Mesendoderm (in vitro differentiated cells): ENCODE measurements around the gene FANCE. TPM values are rescaled to one million over a fixed set of nuclear protein-coding genes. Genes with fewer than 3 reads are reported as not detected.

Experiments used
- DNase-seq: peaks from one replicate; pipeline ENCODE4 v3.0.0; 2013
- H2AK5ac ChIP-seq: 2 replicates; pipeline ENCODE4 v1.6.1; 2013; ENCODE audit warnings: low read length, inconsistent platforms
- H2BK120ac ChIP-seq: 2 replicates; pipeline ENCODE4 v1.6.1; 2013; ENCODE audit warnings: low read depth, mild to moderate bottlenecking, low read length, moderate library complexity, mixed read lengths
- H2BK15ac ChIP-seq: replicated peaks from 2 replicates; pipeline ENCODE4 v1.6.1; 2013; ENCODE audit warnings: low read depth, mild to moderate bottlenecking, moderate library complexity
- H2BK5ac ChIP-seq: 2 replicates; pipeline ENCODE4 v1.6.1; 2013; ENCODE audit warnings: low read length, inconsistent platforms
- H3K18ac ChIP-seq: 2 replicates; pipeline ENCODE4 v1.6.1; 2013; ENCODE audit warnings: mild to moderate bottlenecking, low read length, mixed read lengths
- H3K23ac ChIP-seq: one replicate; pipeline ENCODE4 v1.6.1; 2013; ENCODE audit warnings: low read length
- H3K27ac ChIP-seq: 2 replicates; pipeline ENCODE4 v1.5.1; 2013; ENCODE audit warnings: low read depth, mild to moderate bottlenecking, inconsistent platforms, low read length, moderate library complexity
- H3K27me3 ChIP-seq: 2 replicates; pipeline ENCODE4 v1.6.1; 2013; ENCODE audit warnings: low read length, control low read depth, mild to moderate bottlenecking, inconsistent platforms; ENCODE audit not compliant: insufficient read depth, poor library complexity
- H3K36me3 ChIP-seq: 2 replicates; pipeline ENCODE4 v1.6.1; 2013; ENCODE audit warnings: low read length, inconsistent platforms; ENCODE audit not compliant: control insufficient read depth, insufficient read depth
- H3K4ac ChIP-seq: one replicate; pipeline ENCODE4 v1.6.1; 2013; ENCODE audit warnings: low read depth, mild to moderate bottlenecking, low read length, moderate library complexity
- H3K4me1 ChIP-seq: 2 replicates; pipeline ENCODE4 v1.6.1; 2013; ENCODE audit warnings: low read depth, low read length, inconsistent platforms; ENCODE audit not compliant: control insufficient read depth
- H3K4me2 ChIP-seq: 2 replicates; pipeline ENCODE4 v1.6.1; 2013; ENCODE audit warnings: low read length
- H3K4me3 ChIP-seq: 2 replicates; pipeline ENCODE4 v1.5.1; 2013; ENCODE audit warnings: mild to moderate bottlenecking, low read length
- H3K56ac ChIP-seq: one replicate; pipeline ENCODE4 v1.6.1; 2013; ENCODE audit warnings: low read length
- H3K79me1 ChIP-seq: 2 replicates; pipeline ENCODE4 v1.6.1; 2013; ENCODE audit warnings: low read length, inconsistent platforms
- H3K79me2 ChIP-seq: 2 replicates; pipeline ENCODE4 v1.6.1; 2013; ENCODE audit warnings: mild to moderate bottlenecking, low read length; ENCODE audit not compliant: control insufficient read depth, insufficient read depth
- H3K9ac ChIP-seq: 2 replicates; pipeline ENCODE4 v1.6.1; 2013; ENCODE audit warnings: low read length, inconsistent platforms
- H4K5ac ChIP-seq: one replicate; pipeline ENCODE4 v1.6.1; 2013; ENCODE audit warnings: low read length
- H4K8ac ChIP-seq: one replicate; pipeline ENCODE4 v1.6.1; 2013; ENCODE audit warnings: low read depth, mild to moderate bottlenecking, control low read depth, low read length, moderate library complexity
- WGBS: extraction: QIAGEN DNeasy Blood & Tissue Kit; methylation state at CpG from one replicate; pipeline ENCODE4 v1.1.7; 2013; ENCODE audit warnings: low lambda C conversion rate, missing lambda C conversion rate; ENCODE audit not compliant: insufficient coverage; ENCODE audit errors: extremely low coverage; 5-methylcytosine and 5-hydroxymethylcytosine counted together
- polyA plus RNA-seq, 2 experiments: library from polyadenylated mRNA; stranded (reverse); fragments of 200-250 nt; gene quantifications; one replicate each; pipeline ENCODE4 v1.2.3, GENCODE V29; 2013

Gene FANCE
- polyA plus RNA-seq (2013, experiment 1 of 2), result 6.7 TPM
- 6.7 TPM for polyA plus RNA-seq (2013, experiment 2 of 2)

GRCh38 chr6:35452183-35453090 is at the start of gene FANCE:
TSS of gene FANCE (plus strand) at chr6:35452338. CDS start at chr6:35452546, 208 bp downstream.
- peak; percentile 97 for DNase-seq
- Histone ChIP-seq H4K8ac (no peak within 1 kb of the TSS), H3K4me2 (peak within 1 kb of the TSS; percentile 78), H3K23ac (no peak within 1 kb of the TSS), H3K79me2 (no peaks in the 10 kb centered on the region), H3K4ac (no peak within 1 kb of the TSS), H3K79me1 (peaks cover 2% of the 10 kb centered on the region), H4K5ac (no peak within 1 kb of the TSS), H2BK120ac (no peak within 1 kb of the TSS), H3K4me1 (peaks cover 2% of the 10 kb centered on the region), H3K27ac (no peak within 1 kb of the TSS), H3K27me3 (no peaks in the 10 kb centered on the region), H3K9ac (peak within 1 kb of the TSS; percentile 84), H3K56ac (peak within 1 kb of the TSS; percentile 90), H2AK5ac (no peak within 1 kb of the TSS), H2BK15ac (no peak within 1 kb of the TSS), H3K4me3 (peak within 1 kb of the TSS; percentile 53), H2BK5ac (no peak within 1 kb of the TSS), H3K36me3 (peaks cover 2% of the 10 kb centered on the region), H3K18ac (peak within 1 kb of the TSS; percentile 44)
- WGBS, result no CpG with 5 or more reads among the region's 87 CpGs

GRCh38 chr6:35402856-35403191 is 49.3 kb upstream of the FANCE start:
- Histone ChIP-seq H3K4me1 (no peaks in the 10 kb centered on the region), H2BK5ac (no peak overlapping the region)
- WGBS, result no CpG with 5 or more reads among the region's 5 CpGs

GRCh38 chr6:35403544-35404442 is 48.3 kb upstream of the FANCE start:
- Histone ChIP-seq H2BK5ac (no peak overlapping the region), H3K4me1 (no peaks in the 10 kb centered on the region), H2BK120ac (no peak overlapping the region), H3K79me2 (no peaks in the 10 kb centered on the region), H2AK5ac (no peak overlapping the region), H3K79me1 (no peaks in the 10 kb centered on the region), H4K8ac (no peak overlapping the region), H3K27ac (no peak overlapping the region), H3K27me3 (no peaks in the 10 kb centered on the region), H3K4me3 (no peak overlapping the region), H2BK15ac (no peak overlapping the region), H3K56ac (no peak overlapping the region), H4K5ac (no peak overlapping the region), H3K4me2 (no peak overlapping the region), H3K36me3 (no peaks in the 10 kb centered on the region), H3K23ac (no peak overlapping the region), H3K18ac (no peak overlapping the region), H3K4ac (no peak overlapping the region), H3K9ac (no peak overlapping the region)
- DNase-seq, result no peak
- WGBS, result no CpG with 5 or more reads among the region's 8 CpGs

More at GRCh38 chr6:35402856-35403191, 49.3 kb upstream of the FANCE start:
- H3K27me3 ChIP-seq, result no peaks in the 10 kb centered on the region
- H3K27ac ChIP-seq, result no peak overlapping the region
- H3K79me1 ChIP-seq, result no peaks in the 10 kb centered on the region
- no peak overlapping the region for H4K8ac ChIP-seq
- H3K4me3 ChIP-seq, result no peak overlapping the region
- no peak for DNase-seq
- H2AK5ac ChIP-seq, result no peak overlapping the region
- no peak overlapping the region for H2BK120ac ChIP-seq
- H3K56ac ChIP-seq, result no peak overlapping the region
- no peaks in the 10 kb centered on the region for H3K36me3 ChIP-seq
- no peak overlapping the region for H2BK15ac ChIP-seq
- no peak overlapping the region for H3K4ac ChIP-seq
- no peak overlapping the region for H4K5ac ChIP-seq
- H3K23ac ChIP-seq, result no peak overlapping the region
- H3K79me2 ChIP-seq, result no peaks in the 10 kb centered on the region
- no peak overlapping the region for H3K18ac ChIP-seq
- H3K9ac ChIP-seq, result no peak overlapping the region
- no peak overlapping the region for H3K4me2 ChIP-seq

GRCh38 chr6:35406711-35407485 is 45.2 kb upstream of the FANCE start:
- Histone ChIP-seq H3K23ac (no peak overlapping the region), H3K4ac (no peak overlapping the region), H2BK15ac (no peak overlapping the region), H3K27ac (no peak overlapping the region), H2BK120ac (no peak overlapping the region), H4K8ac (no peak overlapping the region), H3K56ac (no peak overlapping the region), H3K4me1 (no peaks in the 10 kb centered on the region), H3K4me2 (no peak overlapping the region), H3K79me1 (no peaks in the 10 kb centered on the region), H2AK5ac (no peak overlapping the region), H3K27me3 (no peaks in the 10 kb centered on the region), H2BK5ac (no peak overlapping the region), H3K9ac (no peak overlapping the region), H3K18ac (no peak overlapping the region), H3K36me3 (no peaks in the 10 kb centered on the region), H3K4me3 (no peak overlapping the region), H4K5ac (no peak overlapping the region), H3K79me2 (no peaks in the 10 kb centered on the region)
- no peak for DNase-seq
- WGBS, result no CpG with 5 or more reads among the region's 20 CpGs

GRCh38 chr6:35409245-35409644 is 42.9 kb upstream of the FANCE start:
- WGBS, result no CpG with 5 or more reads among the region's 5 CpGs
- Histone ChIP-seq H4K8ac (no peak overlapping the region), H3K4me1 (no peaks in the 10 kb centered on the region)

More at GRCh38 chr6:35409245-35409644, 42.9 kb upstream of the FANCE start:
- H2BK120ac ChIP-seq, result no peak overlapping the region
- no peak overlapping the region for H3K23ac ChIP-seq
- no peak overlapping the region for H2BK15ac ChIP-seq
- no peak overlapping the region for H3K9ac ChIP-seq
- no peaks in the 10 kb centered on the region for H3K36me3 ChIP-seq
- no peaks in the 10 kb centered on the region for H3K79me1 ChIP-seq
- H2BK5ac ChIP-seq, result no peak overlapping the region
- no peak overlapping the region for H4K5ac ChIP-seq
- no peaks in the 10 kb centered on the region for H3K79me2 ChIP-seq
- no peaks in the 10 kb centered on the region for H3K27me3 ChIP-seq
- H3K56ac ChIP-seq, result no peak overlapping the region
- H3K18ac ChIP-seq, result no peak overlapping the region
- no peak overlapping the region for H3K4me2 ChIP-seq
- H3K27ac ChIP-seq, result no peak overlapping the region
- H3K4me3 ChIP-seq, result no peak overlapping the region
- DNase-seq, result no peak
- H3K4ac ChIP-seq, result no peak overlapping the region
- no peak overlapping the region for H2AK5ac ChIP-seq
